Eye (tissue), 1 donor: ENCODE results near the gene OPTN.
"Not testable (repeated sequence)": the region's sequence is repeated elsewhere in the genome, so short reads cannot be mapped to it uniquely, and the experiment has no call there.

Source experiments
- DNase-seq: peaks from one replicate; pipeline ENCODE4 v3.0.0-alpha.2; 2015

Gene OPTN

DNA sequence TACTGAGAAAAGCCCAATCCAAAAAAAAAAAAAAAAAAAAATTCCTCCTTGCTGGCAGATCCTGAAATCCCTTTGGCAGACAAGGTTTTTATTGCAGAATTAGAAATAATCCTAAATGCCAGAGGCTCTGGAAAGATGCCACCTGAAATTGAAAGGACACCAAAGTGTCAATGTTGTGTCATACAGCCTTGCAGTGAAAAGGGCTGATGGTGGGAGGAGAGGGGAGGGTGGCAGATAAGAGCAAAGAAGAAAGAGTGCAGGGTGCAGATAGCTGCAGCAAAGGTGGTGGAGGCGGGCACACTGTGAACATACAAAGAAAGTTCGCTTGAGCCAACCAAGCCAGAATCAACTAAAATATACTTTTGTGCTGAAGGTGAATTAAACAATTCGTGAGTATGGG is 8.2 kb upstream of the OPTN start:
- DNase-seq = no peak

DNA sequence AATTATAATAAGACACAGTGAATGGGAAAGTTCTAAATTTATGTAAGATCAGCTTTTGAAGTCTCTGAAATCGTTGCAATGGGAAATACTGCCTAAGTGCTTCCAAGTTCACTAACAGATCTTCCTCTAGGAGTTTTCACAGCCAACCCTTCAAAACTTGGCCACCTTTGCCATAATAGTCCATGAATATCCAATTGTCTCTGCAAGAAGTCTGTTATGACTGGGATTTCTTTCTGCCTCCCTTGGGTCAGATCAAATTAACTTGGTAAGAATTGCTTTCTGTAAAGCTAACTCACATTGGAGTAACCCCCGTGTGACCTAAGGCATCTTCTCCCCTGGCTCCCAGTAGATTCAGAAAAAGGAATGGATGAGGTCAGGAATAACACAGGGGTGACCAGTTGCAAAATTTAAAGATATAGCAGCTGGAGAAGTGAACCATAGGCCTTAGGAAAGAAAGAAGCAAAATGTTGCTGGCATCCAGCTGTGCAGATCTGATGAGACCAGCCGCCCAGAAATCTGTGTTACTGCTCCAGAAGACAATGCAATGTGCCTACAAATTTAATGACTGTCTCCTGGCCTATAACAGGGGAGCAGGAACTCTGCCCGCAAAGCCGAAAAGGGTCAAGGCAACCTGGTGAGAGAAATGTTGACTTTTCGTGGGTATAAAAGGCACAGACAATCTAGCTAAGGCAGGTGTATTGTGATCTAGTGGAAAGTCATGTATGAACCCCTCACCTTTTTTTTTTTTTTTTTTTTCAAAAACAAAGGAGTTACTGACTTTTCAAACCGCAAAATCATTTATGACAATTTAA is 7.5 kb upstream of the OPTN start:
- DNase-seq = peak; percentile 71

DNA sequence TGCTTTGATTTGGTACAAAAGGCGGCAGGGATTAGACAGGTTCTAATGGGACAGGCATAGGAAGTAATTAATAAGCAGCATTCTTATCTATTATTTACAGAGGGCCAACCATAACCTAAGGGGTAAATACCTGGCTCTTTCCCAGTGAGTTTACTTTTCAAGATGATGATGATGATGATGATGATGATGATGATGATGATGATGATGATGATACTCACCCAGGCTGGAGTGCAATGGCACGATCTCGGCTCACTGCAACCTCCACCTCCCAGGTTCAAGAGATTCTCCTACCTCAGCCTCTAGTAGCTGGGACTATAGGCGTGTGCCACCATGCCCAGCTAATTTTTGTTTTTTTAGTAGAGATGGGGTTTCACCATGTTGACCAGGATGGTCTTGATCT is 5.9 kb upstream of the OPTN start:
- not testable (repeated sequence) for DNase-seq

DNA sequence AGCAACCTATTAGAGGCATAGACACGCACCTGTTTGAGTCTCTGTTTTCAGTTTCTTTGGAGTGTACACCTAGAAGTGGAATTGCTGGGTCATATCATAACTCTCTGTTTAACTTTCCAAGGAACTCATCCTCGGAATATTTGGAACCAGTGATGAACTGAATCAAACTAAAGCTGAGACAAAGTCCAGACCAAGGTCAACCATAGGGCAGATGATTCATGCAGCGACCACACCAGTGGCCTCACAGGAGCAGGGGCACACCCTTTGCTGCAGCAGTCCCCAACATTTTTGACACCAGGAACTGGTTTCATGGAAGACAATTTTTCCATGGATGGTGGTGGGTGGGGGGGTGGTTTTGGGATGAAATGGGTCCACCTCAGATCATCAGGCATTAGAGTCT is 4.9 kb upstream of the OPTN start:
- DNase-seq = no peak

DNA sequence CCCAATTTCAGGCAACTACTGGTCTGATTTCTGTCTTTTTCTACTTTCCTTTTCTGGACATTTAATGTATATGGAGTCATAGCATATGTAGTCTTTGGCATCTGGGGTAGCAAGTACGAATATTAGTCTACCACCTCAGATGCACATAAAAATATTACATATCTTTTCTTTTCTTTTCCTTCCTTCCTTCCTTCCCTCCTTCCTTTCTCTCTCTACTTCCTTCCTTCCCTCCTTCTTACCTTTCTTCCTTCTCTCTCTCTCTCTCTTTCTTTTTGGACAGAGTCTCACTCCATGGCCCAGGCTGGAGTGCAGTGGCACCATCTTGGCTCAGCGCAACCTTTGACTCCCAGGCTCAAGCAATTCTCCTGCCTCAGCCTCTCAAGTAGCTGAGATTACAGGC is 4.0 kb upstream of the OPTN start:
- no peak for DNase-seq

DNA sequence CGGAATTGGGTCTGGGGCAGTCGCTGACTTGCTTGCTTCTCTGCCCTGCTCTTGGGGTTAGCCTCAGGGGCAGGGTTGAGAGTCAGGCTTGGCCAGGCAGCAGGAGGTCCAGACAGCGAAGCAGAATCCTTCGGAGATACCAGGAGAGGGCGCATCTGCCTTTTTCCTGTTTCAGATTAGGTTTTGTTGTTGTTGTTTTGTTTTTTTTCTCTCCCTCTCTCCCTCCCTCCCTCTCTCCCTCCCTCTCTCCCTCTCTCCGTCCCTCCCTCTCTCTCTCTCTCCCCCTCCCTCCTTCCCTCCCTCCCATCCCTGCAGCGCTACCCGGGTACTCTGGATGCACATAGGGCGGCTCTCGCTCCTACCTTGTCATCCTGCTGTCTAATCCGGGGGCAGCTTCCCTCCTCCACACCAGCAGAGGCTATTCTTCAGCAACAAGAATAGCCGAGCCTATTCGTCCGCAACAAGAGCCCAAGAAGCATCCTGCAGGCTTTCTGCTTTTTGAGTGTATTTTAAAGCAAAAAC is 758 bp upstream of the OPTN start:
- no peak for DNase-seq

DNA sequence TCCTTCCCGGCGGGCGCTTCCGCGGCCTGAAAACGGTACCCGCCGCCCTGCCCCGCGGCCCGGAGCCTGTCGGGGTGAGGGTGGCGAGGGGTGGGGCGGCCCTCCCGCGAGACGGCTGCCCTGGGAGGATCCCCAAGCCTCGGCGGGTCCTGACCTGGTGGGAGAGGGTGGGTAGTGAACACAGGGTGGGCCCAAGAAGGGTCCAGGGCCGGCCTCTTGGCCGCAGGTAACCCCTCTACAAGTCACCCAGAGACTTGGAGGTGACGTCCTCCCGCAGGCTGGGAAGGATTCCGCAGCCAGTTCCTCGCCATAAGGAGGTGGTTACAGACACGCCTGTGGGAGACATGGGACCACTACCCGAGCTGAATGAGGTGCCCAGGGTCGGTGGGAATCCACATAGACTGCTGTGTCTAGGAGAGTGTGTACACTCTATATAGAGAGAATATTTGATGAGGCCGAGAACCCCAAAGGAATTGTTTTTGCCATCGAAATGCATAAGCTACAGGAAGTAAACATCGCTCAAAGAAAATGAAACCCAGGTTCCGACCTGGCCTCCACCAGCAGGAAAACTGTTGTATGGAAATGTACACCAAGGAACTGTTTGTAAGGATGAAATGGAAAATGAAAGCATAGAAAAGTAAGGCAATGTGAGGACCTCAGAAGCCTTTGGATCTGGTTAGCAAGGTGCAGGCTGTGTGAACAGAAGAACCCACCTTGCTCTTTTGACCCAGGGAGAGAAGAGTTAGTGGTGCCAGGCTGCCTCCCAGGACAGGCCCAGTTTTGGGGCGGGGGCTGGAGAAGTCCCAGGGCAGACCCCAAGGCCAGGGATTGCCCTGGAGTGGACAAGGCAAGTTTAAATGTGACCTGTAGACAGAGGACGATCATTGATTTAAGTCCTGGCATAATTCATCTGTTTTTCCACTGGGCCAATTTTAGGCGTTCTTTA is 659 bp downstream of the OPTN start:
- DNase-seq = peak; percentile 64

DNA sequence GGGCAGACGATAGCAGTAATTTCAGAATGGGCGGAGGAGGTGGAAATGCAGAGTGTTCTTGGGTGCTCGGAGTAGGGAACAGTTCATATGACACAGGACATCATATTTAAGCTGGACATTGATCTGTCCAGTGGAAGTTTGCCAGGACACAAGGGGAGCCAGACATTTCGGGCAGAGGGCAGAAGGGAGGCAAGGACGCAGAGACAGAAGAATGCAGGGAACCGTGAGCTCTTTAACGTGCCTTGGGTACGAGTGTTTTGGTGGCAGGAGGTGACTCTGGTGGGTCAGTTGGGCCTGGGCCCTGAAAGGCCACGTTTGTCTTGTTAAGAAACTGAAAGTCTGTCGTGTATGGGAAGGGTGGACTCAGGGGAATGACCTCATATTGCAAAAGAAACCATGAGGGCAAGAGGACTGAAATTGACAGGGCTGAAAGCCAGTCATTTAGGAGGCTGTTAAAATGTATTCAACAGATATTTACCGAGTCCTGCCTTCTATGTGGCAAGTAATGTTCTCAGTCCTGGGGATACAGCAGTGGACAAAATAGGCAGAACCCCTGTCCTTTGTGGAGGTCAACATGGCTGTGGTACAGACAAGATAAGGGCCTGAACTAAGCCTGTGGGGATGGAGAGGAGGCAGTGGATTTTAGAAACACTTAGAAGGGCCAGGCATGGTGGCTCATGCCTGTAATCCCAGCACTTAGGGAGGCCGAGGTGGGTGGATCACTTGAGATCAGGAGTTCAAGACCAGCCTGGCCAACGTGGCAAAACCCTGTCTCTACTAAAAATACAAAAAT is 2.2 kb downstream of the OPTN start:
- DNase-seq = no peak

DNA sequence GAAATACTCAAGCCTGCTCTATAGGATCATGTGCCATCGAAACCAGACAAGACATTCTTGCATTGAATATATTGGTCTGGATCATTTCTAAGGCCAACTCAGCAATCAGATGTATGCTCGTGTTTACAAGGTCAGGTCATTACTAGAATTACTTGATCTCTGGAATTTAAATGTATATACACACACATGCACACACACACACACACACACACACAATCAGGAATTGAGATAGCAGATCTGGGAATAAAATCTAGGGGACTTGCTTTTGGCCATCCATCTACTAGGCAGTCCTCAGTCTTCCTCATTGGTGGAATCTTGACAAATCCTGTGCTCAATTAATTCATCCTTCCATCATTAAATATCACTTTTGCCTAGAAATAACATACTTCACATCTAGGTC is 3.6 kb downstream of the OPTN start:
- no peak for DNase-seq

DNA sequence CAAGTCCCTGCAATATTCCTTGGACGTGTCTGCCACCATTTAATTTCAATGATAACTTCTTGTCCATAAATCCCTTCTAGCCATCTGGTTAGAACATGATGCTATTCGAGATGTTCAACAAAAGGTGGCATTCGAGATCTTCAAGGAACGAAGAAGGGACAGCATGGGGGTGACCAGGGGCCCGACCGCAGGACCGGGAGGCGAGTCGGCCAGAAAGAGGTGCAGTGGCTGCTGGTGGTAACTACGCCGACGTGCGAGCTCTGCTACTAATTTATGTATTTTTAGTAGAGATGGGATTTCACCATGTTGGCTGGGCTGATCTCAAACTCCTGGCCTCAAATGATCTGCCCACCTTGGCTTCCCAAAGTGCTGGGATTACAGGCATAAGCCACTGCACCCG is 4.7 kb downstream of the OPTN start:
- no peak for DNase-seq

DNA sequence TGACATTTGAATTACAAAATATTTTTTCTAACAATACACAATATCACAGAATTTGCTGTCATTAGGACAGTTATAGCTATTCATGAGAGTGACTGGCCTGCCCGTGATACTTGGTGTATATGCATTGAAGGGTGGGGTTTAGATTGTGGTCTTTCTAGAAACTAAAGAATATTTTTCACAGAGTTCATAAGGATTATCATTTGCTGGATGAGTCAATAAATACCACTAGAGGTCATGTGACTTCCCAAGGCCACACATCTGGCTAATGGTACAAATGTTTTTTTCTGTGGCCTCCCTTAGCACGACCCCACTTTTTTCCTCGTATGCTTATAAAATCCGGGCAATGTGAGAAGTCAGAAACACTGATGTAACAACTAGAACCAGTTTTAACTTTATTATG is 5.2 kb downstream of the OPTN start:
- DNase-seq = no peak

DNA sequence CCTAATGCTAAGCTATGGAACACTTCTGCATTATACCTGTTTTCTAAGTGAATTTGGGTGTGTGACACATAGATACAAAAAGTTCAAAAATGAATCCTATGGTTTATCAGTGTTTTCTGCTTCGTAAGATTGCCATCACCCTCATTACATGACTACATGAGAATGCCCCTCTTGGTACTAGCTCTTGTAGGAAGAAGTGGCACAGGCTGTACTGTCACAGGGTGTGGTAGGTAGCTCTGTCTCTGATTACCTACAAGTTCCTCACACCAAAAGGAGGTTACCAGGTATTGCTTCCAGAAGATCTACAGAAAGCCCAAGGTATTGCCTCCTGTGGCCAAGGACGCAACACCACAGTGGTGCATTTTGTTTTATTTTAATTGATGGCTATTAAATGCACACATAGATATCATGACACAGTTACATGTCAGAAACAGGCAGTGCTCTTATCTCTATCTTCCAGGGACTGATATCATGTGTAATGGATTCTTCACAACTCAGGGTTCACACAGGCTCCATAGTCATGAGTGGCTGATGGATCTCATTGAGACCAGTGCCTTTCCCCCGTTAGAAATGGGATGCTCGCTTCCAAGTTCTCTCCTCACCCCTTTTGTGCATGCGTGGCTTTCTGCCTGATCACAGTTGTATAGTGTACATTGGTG is 6.6 kb downstream of the OPTN start:
- no peak for DNase-seq

DNA sequence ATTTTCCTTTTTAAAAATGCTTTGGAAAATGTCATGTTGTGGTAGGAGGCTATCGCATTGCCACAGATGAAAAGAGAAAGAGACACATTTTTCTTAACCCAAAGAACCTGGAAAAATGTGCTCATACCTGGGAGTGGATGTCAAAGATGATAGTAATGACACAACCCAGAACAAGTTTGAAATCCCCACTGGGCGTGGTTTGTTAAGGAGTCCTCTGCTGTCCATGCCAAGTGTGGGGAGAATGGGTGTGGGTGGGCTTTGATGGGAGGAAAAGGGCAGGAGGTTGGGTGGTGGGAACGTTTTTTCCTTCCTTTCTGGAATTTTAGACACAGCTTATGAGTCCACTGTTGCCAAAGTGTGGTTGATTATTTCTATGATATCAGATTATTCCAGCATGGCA is 10.9 kb downstream of the OPTN start:
- no peak for DNase-seq

DNA sequence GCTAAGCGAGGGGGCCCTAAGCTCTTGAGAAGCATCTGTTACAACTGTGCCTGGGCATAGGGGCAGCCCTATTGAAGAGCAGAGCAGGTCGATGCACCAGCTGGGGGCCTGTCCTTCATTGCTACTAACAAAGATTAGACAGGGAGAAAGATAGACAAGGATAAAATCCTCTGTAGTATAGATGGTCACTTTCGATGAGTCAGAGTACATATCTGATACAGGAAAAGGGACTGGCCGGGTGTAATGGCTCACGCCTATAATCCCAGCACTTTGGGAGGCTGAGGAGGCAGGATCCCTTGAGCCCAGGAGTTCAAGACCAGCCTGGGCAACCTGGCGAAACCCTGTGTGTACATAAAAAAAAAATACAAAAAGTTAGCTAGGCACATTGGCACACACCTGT is 13.6 kb downstream of the OPTN start:
- no peak for DNase-seq

DNA sequence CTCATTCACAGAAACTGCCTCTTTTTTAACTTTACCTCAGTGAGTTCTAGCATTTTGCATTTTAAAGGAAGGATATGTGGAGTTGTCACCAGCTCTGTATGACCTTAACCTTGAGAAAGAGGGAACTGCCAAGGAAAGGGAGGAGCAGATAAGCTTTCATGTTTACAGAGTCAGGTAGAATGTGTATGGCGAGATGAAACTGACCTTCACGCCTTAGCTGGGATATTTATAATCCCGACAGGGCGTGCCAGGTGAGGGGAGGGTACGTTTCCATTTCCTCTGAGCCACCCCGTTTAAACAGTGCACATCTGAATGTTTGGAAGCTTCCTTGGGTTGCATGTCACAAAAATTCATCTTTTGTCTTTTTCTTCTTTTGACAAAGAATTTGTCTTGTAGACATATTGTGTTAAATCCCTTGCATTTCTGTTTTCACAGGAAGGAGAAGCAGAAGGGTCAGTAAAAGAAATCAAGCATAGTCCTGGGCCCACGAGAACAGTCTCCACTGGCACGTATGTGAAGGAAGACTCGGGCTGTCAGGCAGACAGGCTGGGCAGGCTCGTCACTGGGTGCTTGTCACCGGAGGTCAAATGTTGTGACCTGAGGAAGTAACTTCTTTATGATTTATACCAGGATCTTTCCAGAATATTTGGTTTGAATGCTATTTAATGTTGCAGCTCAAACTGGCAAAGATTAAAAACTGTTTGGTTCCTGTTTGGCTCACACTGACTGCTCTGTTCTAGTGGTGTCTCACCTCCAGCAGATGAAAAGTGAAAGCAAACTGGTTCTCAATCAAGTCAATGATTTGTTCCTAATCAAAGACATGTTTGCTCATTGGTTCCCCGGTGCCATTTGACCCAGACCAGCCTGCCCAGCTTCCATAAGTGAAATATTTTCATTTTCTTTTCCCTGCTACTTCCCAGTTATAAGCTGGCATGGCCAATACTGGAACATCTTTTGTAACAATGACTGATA is 16.2 kb downstream of the OPTN start:
- no peak for DNase-seq

DNA sequence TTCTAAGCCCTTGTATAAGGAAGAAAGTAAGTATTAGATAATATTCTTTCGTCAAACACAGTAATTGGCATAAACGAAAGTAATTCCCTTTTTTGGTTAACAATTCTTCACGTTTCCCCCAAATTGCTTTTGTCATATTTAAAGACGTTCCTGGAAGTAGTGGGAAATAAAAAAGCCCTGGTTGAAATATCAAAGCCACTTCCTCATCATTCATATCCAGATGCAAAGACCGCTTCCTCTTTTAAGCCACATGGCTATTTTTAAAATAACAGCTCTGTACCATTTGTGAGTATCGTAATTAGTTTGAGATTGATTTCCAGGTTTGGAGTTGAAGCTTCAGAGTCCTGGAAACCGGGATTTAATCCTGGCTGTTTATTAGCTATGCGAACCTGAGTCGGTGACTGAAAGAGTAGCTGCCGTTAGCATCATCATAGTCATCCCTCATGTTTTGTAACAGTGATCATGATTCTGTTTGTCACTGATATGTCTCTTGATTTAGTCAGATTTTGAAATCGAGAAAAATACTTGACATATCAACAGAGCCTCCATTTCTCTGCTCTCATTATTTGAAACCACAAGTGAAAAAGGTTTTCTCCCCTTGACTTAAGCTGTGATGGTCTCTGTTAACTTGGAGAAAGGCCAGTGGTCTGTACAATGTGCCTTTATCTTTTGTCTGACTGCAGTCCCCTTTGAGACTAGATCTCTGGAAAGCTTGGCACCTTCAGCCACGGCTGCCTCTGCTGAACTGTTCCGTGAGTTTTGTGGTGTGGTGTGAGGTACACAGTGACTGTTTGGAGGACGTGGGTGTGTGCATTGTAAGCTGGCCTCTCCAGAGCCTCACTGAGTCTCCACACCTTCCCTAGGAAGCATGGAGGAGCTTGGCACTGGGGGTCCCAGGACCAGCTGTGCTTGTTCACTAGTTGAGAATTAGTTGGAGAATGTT is 18.1 kb downstream of the OPTN start:
- DNase-seq = no peak

DNA sequence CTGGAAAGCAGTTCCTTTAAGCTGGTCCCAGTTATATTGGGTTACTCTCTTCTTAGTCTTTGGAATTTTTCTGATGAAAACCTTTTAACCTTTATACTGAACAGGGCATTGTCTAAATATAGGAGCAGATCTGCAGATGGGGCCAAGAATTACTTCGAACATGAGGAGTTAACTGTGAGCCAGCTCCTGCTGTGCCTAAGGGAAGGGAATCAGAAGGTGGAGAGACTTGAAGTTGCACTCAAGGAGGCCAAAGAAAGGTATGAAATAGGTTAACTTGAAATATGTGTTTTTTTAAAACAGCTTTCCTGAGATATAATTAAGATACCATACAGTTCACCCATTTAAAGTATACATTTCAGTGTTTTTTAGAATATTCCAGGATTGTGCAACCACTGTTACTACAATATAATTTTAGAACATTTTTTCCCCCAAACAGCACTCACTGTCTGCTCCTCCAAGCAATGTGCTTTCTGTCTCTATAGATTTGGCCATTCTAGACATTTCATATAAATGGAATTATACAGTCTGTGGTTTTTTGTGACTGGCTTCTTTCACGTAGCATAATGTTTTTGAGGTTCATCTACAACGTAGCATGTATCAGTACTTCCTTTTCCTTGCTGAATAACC is 18.9 kb downstream of the OPTN start:
- DNase-seq = no peak

DNA sequence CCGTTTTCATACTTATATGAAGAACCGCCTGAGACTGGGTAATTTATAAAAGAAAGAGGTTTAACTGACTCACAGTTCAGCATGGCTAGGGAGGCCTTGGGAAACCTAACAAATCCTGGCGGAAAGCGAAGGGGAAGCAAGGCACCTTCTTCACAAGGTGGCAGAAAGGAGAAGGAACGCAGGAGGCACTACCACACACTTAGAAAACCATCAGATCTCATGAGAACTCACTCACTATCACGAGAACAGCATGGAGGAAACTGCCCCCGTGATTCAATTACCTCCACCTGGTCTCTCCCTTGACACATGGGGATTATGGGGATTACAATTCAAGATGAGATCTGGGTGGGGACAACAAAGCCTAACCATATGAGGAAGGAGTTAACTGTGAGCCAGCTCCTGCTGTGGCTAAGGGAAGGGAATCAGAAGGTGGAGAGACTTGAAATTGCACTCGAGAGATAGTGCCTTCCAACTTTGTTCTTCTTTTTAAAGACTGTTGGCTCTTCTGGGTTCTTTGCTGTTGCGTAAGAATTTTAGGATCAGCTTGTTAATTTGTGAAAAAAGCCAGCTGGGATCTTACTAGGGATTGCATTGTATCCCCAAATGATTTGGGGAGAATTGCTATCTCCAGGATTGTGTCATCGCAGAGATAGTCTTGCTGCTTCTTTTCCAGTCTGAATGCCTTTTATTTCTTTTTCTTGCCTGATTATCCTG is 21.0 kb downstream of the OPTN start:
- DNase-seq = no peak

DNA sequence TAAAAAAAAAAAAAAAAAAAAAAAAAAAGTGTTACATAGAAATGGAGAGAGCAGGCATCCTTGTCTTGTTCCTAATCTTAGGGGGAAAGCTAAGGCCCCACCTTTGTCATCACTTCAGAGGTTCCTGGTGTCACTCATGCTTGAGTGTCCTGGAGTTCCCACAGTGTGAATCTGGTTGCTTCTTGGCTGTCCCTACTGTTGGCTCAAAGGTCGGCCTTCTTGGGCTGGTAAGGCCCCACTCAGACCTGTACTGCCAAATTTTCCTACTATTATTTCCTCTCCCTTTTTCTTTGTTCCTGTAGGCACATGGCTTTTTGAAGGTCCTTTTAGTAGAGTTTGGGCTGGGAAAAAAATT is 21.5 kb downstream of the OPTN start:
- no peak for DNase-seq
